Activated T-cell treated with anti-CD3 and anti-CD28 coated beads, Interleukin-2, amount 50 U/mL, for 24 hours (primary cell): ENCODE measurements around the gene NFKBIB.

ENCODE experiments used
- DNase-seq: peaks from one replicate; pipeline ENCODE4 v3.0.0-alpha.2; 2020
- H3K27ac Mint-ChIP-seq: 2 replicates; pipeline ENCODE4 v1.8.0; 2020; ENCODE audit warnings: mild to moderate bottlenecking, mixed read lengths
- H3K27me3 Mint-ChIP-seq: 2 replicates; pipeline ENCODE4 v1.8.0; 2020; ENCODE audit warnings: mixed read lengths
- H3K36me3 Mint-ChIP-seq: 2 replicates; pipeline ENCODE4 v1.8.0; 2020; ENCODE audit warnings: low read depth, mixed read lengths
- H3K4me1 Mint-ChIP-seq: 2 replicates; pipeline ENCODE4 v1.8.0; 2020; ENCODE audit warnings: low read depth, mixed read lengths
- H3K4me3 Mint-ChIP-seq: 2 replicates; pipeline ENCODE4 v1.8.0; 2020; ENCODE audit warnings: mild to moderate bottlenecking, moderate library complexity, mixed read lengths
- H3K9me3 Mint-ChIP-seq: 2 replicates; pipeline ENCODE4 v1.8.0; 2020; ENCODE audit warnings: mixed read lengths

The NFKBIB gene

GRCh38 chr19:38944981-38945506 is 45.3 kb downstream of the NFKBIB start:
- DNase-seq: no peak
- Mint-ChIP-seq H3K4me3 (no peak overlapping the region), H3K27me3 (peaks cover 7% of the 10 kb centered on the region), H3K9me3 (no peaks in the 10 kb centered on the region), H3K27ac (no peak overlapping the region), H3K4me1 (peaks cover 12% of the 10 kb centered on the region), H3K36me3 (no peaks in the 10 kb centered on the region)

- Mint-ChIP-seq H3K36me3 (no peaks in the 10 kb centered on the region), H3K27me3 (peaks cover 10% of the 10 kb centered on the region), H3K27ac (no peak overlapping the region), H3K9me3 (no peaks in the 10 kb centered on the region), H3K4me1 (peaks cover 15% of the 10 kb centered on the region), H3K4me3 (no peak overlapping the region)
- DNase-seq: no peak
Measured at GRCh38 chr19:38945562-38946228, 45.9 kb downstream of the NFKBIB start.

GRCh38 chr19:38946229-38947010 is 46.7 kb downstream of the NFKBIB start:
- H3K4me1 Mint-ChIP-seq: peaks cover 13% of the 10 kb centered on the region
- no peak overlapping the region for H3K4me3 Mint-ChIP-seq
- no peak for DNase-seq
- H3K9me3 Mint-ChIP-seq: no peaks in the 10 kb centered on the region
- peaks cover 10% of the 10 kb centered on the region for H3K27me3 Mint-ChIP-seq
- no peak overlapping the region for H3K27ac Mint-ChIP-seq
- H3K36me3 Mint-ChIP-seq: no peaks in the 10 kb centered on the region

GRCh38 chr19:38949580-38950367 is 50.0 kb downstream of the NFKBIB start:
- peak; percentile 87 for DNase-seq
- peak overlapping the region; percentile 55 for H3K4me3 Mint-ChIP-seq
- peaks cover 31% of the 10 kb centered on the region for H3K27me3 Mint-ChIP-seq
- no peak overlapping the region for H3K27ac Mint-ChIP-seq
- no peaks in the 10 kb centered on the region for H3K36me3 Mint-ChIP-seq
- H3K9me3 Mint-ChIP-seq: no peaks in the 10 kb centered on the region
- H3K4me1 Mint-ChIP-seq: peaks cover 15% of the 10 kb centered on the region

- no peaks in the 10 kb centered on the region for H3K36me3 Mint-ChIP-seq
- no peak overlapping the region for H3K4me3 Mint-ChIP-seq
- no peaks in the 10 kb centered on the region for H3K9me3 Mint-ChIP-seq
- H3K27me3 Mint-ChIP-seq: peaks cover 31% of the 10 kb centered on the region
- peaks cover 15% of the 10 kb centered on the region for H3K4me1 Mint-ChIP-seq
- no peak for DNase-seq
- H3K27ac Mint-ChIP-seq: no peak overlapping the region
Measured at GRCh38 chr19:38951187-38951586, 51.4 kb downstream of the NFKBIB start.

- Mint-ChIP-seq H3K27me3 (peaks cover 31% of the 10 kb centered on the region), H3K36me3 (no peaks in the 10 kb centered on the region), H3K27ac (no peak overlapping the region), H3K9me3 (no peaks in the 10 kb centered on the region), H3K4me1 (peaks cover 15% of the 10 kb centered on the region), H3K4me3 (no peak overlapping the region)
- no peak for DNase-seq
Measured at GRCh38 chr19:38952395-38953165, 52.8 kb downstream of the NFKBIB start.

GRCh38 chr19:38953677-38954076 is 53.9 kb downstream of the NFKBIB start:
- Mint-ChIP-seq H3K36me3 (no peaks in the 10 kb centered on the region), H3K27ac (no peak overlapping the region), H3K4me1 (peaks cover 15% of the 10 kb centered on the region), H3K27me3 (peaks cover 31% of the 10 kb centered on the region), H3K4me3 (no peak overlapping the region), H3K9me3 (no peaks in the 10 kb centered on the region)
- DNase-seq: no peak

GRCh38 chr19:38956264-38956663 is 56.5 kb downstream of the NFKBIB start:
- Mint-ChIP-seq H3K36me3 (no peaks in the 10 kb centered on the region), H3K27me3 (peaks cover 21% of the 10 kb centered on the region), H3K9me3 (no peaks in the 10 kb centered on the region), H3K4me3 (no peak overlapping the region), H3K4me1 (peaks cover 5% of the 10 kb centered on the region), H3K27ac (no peak overlapping the region)
- DNase-seq: no peak

GRCh38 chr19:38958301-38958700 is 58.5 kb downstream of the NFKBIB start:
- Mint-ChIP-seq H3K4me3 (no peak overlapping the region), H3K27ac (no peak overlapping the region)
- DNase-seq: no peak

More at GRCh38 chr19:38958301-38958700, 58.5 kb downstream of the NFKBIB start:
- H3K9me3 Mint-ChIP-seq: no peaks in the 10 kb centered on the region
- peaks cover 14% of the 10 kb centered on the region for H3K27me3 Mint-ChIP-seq
- H3K4me1 Mint-ChIP-seq: peaks cover 4% of the 10 kb centered on the region
- H3K36me3 Mint-ChIP-seq: no peaks in the 10 kb centered on the region
